HEK293 (cell line): ENCODE data around the gene GRAP2.
A peak's percentile ranks its signal among the peaks of the same experiment; 100 is the strongest.

Experiments used
- CTCF ChIA-PET: fragments of 350-600 bp; formaldehyde crosslinking; extraction: SDS; loops from one replicate; lab custom pipeline; 2021; ENCODE audit warnings: antibody characterized with exemption; lab: Yijun Ruan, JAX
- POLR2A ChIA-PET: fragments of 300-600 bp; formaldehyde crosslinking; extraction: SDS; loops from one replicate; lab custom pipeline; 2020; ENCODE audit warnings: antibody characterized with exemption, inconsistent platforms; lab: Yijun Ruan, JAX
- H3K27ac ChIP-seq: fragments of 200-500 bp; sonication (Bioruptor generic); 2 replicates; pipeline ENCODE4 v1.5.1; 2014; ENCODE audit warnings: low read depth, low read length, control low read depth, inconsistent platforms; ENCODE audit errors: extremely low read depth
- H3K36me3 ChIP-seq, 2 experiments: fragments of 200-500 bp in 1 of 2; sonication (Bioruptor generic) in 1 of 2; 1 replicate in 1 of 2; 2 replicates in 1 of 2; pipeline ENCODE4 v1.5.1; 2014 to 2017; ENCODE audit warnings: inconsistent platforms in 2 of 2, low read length in 2 of 2; ENCODE audit not compliant: control insufficient read depth in 2 of 2, insufficient read depth in 1 of 2
- H3K4me1 ChIP-seq: fragments of 200-500 bp; sonication (Bioruptor generic); 2 replicates; pipeline ENCODE4 v1.5.1; 2014; ENCODE audit warnings: mild to moderate bottlenecking, low read length, inconsistent platforms; ENCODE audit not compliant: control insufficient read depth, insufficient read depth
- H3K4me3 ChIP-seq: 2 replicates; pipeline ENCODE4 v1.5.1; 2011; ENCODE audit warnings: low read depth, mild to moderate bottlenecking, control low read depth, low read length, moderate library complexity
- H3K9me3 ChIP-seq: fragments of 200-500 bp; sonication (Bioruptor generic); 2 replicates; pipeline ENCODE4 v1.5.1; 2014; ENCODE audit warnings: low read depth, low read length, inconsistent platforms; ENCODE audit not compliant: control insufficient read depth, insufficient read depth
- KLF10 ChIP-seq: fragments of 450-650 bp; IDR thresholded peaks from 2 replicates; pipeline ENCODE4 v1.5.1; 2018; ENCODE audit warnings: missing biosample characterization, mild to moderate bottlenecking, missing genetic modification characterization
- MEIS1 ChIP-seq: sonication (generic); formaldehyde crosslinking; IDR thresholded peaks from 2 replicates; pipeline ENCODE4 v1.8.1; 2022; ENCODE audit warnings: missing genetic modification reagents, mild to moderate bottlenecking, borderline replicate concordance
- OSR2 ChIP-seq: fragments of 450-650 bp; formaldehyde crosslinking; IDR thresholded peaks from 2 replicates; pipeline ENCODE4 v1.5.1; 2016; ENCODE audit warnings: missing biosample characterization, missing genetic modification characterization
- PRDM1 ChIP-seq: fragments of 450-650 bp; formaldehyde crosslinking; IDR thresholded peaks from 2 replicates; pipeline ENCODE4; 2016; ENCODE audit warnings: missing biosample characterization, missing genetic modification characterization
- ZBTB20 ChIP-seq: fragments of 450-650 bp; formaldehyde crosslinking; IDR thresholded peaks from 2 replicates; pipeline ENCODE4 v1.5.1; 2016; ENCODE audit warnings: missing biosample characterization, missing genetic modification characterization
- ZNF10 ChIP-seq: fragments of 450-650 bp; formaldehyde crosslinking; IDR thresholded peaks from 2 replicates; pipeline ENCODE4 v1.5.1; 2017; ENCODE audit warnings: missing biosample characterization, missing genetic modification characterization
- ZNF157 ChIP-seq: fragments of 450-650 bp; formaldehyde crosslinking; IDR thresholded peaks from 2 replicates; pipeline ENCODE4 v1.5.1; 2016; ENCODE audit warnings: missing biosample characterization, missing genetic modification characterization
- ZNF211 ChIP-seq: fragments of 450-650 bp; formaldehyde crosslinking; IDR thresholded peaks from 2 replicates; pipeline ENCODE4 v1.5.1; 2016; ENCODE audit warnings: low read depth, missing biosample characterization, missing genetic modification characterization
- ZNF560 ChIP-seq: fragments of 450-650 bp; formaldehyde crosslinking; IDR thresholded peaks from 2 replicates; pipeline ENCODE4 v1.5.1; 2017; ENCODE audit warnings: missing biosample characterization, missing genetic modification characterization, borderline replicate concordance
- TF ChIP-seq, protein P1 (sequence below): fragments of 450-650 bp; IDR thresholded peaks from 2 replicates; pipeline ENCODE4 v1.5.1; 2018; ENCODE audit warnings: missing biosample characterization, mild to moderate bottlenecking, missing genetic modification characterization
- TF ChIP-seq, protein P2 (sequence below): fragments of 450-650 bp; formaldehyde crosslinking; IDR thresholded peaks from 2 replicates; pipeline ENCODE4 v1.5.1; 2016; ENCODE audit warnings: missing biosample characterization, missing genetic modification characterization
- TF ChIP-seq, protein P3 (sequence below): fragments of 450-650 bp; formaldehyde crosslinking; IDR thresholded peaks from 2 replicates; pipeline ENCODE4 v1.5.1; 2017; ENCODE audit warnings: missing biosample characterization, missing genetic modification characterization
- TF ChIP-seq, protein P4 (sequence below): fragments of 450-650 bp; formaldehyde crosslinking; conservative IDR thresholded peaks from 2 replicates; pipeline ENCODE4 v1.5.1; 2016; ENCODE audit warnings: low read depth, missing biosample characterization, missing genetic modification characterization
- TF ChIP-seq, protein P5 (sequence below): fragments of 450-650 bp; formaldehyde crosslinking; IDR thresholded peaks from 2 replicates; pipeline ENCODE4 v1.5.1; 2016; ENCODE audit warnings: missing biosample characterization, missing genetic modification characterization

The GRAP2 gene

DNA sequence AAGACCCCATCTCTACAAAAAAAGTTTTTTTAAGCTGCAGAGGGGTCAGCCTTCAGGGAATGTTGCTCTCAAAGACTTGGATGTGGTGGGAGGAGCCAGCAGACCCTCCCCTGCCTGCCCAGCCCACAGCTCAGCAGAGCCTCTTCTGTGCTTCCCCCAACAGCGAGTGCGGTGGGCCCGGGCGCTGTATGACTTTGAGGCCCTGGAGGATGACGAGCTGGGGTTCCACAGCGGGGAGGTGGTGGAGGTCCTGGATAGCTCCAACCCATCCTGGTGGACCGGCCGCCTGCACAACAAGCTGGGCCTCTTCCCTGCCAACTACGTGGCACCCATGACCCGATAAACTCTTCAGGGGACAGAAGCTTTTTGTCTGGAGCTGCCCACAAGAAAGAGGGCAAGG is 69.9 kb downstream of the GRAP2 start (continued):
- TF ChIP-seq, protein P1, sequence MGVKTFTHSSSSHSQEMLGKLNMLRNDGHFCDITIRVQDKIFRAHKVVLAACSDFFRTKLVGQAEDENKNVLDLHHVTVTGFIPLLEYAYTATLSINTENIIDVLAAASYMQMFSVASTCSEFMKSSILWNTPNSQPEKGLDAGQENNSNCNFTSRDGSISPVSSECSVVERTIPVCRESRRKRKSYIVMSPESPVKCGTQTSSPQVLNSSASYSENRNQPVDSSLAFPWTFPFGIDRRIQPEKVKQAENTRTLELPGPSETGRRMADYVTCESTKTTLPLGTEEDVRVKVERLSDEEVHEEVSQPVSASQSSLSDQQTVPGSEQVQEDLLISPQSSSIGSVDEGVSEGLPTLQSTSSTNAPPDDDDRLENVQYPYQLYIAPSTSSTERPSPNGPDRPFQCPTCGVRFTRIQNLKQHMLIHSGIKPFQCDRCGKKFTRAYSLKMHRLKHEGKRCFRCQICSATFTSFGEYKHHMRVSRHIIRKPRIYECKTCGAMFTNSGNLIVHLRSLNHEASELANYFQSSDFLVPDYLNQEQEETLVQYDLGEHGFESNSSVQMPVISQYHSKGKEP (tag by site-specific recombination): no peak
- TF ChIP-seq, protein P2, sequence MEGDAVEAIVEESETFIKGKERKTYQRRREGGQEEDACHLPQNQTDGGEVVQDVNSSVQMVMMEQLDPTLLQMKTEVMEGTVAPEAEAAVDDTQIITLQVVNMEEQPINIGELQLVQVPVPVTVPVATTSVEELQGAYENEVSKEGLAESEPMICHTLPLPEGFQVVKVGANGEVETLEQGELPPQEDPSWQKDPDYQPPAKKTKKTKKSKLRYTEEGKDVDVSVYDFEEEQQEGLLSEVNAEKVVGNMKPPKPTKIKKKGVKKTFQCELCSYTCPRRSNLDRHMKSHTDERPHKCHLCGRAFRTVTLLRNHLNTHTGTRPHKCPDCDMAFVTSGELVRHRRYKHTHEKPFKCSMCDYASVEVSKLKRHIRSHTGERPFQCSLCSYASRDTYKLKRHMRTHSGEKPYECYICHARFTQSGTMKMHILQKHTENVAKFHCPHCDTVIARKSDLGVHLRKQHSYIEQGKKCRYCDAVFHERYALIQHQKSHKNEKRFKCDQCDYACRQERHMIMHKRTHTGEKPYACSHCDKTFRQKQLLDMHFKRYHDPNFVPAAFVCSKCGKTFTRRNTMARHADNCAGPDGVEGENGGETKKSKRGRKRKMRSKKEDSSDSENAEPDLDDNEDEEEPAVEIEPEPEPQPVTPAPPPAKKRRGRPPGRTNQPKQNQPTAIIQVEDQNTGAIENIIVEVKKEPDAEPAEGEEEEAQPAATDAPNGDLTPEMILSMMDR: no peak
- TF ChIP-seq ZNF560: no peak
- TF ChIP-seq KLF10 (tag by site-specific recombination): no peak
- TF ChIP-seq, protein P3, sequence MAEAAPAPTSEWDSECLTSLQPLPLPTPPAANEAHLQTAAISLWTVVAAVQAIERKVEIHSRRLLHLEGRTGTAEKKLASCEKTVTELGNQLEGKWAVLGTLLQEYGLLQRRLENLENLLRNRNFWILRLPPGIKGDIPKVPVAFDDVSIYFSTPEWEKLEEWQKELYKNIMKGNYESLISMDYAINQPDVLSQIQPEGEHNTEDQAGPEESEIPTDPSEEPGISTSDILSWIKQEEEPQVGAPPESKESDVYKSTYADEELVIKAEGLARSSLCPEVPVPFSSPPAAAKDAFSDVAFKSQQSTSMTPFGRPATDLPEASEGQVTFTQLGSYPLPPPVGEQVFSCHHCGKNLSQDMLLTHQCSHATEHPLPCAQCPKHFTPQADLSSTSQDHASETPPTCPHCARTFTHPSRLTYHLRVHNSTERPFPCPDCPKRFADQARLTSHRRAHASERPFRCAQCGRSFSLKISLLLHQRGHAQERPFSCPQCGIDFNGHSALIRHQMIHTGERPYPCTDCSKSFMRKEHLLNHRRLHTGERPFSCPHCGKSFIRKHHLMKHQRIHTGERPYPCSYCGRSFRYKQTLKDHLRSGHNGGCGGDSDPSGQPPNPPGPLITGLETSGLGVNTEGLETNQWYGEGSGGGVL (tag by site-specific recombination): no peak
- TF ChIP-seq ZNF157: no peak
- TF ChIP-seq, protein P4, sequence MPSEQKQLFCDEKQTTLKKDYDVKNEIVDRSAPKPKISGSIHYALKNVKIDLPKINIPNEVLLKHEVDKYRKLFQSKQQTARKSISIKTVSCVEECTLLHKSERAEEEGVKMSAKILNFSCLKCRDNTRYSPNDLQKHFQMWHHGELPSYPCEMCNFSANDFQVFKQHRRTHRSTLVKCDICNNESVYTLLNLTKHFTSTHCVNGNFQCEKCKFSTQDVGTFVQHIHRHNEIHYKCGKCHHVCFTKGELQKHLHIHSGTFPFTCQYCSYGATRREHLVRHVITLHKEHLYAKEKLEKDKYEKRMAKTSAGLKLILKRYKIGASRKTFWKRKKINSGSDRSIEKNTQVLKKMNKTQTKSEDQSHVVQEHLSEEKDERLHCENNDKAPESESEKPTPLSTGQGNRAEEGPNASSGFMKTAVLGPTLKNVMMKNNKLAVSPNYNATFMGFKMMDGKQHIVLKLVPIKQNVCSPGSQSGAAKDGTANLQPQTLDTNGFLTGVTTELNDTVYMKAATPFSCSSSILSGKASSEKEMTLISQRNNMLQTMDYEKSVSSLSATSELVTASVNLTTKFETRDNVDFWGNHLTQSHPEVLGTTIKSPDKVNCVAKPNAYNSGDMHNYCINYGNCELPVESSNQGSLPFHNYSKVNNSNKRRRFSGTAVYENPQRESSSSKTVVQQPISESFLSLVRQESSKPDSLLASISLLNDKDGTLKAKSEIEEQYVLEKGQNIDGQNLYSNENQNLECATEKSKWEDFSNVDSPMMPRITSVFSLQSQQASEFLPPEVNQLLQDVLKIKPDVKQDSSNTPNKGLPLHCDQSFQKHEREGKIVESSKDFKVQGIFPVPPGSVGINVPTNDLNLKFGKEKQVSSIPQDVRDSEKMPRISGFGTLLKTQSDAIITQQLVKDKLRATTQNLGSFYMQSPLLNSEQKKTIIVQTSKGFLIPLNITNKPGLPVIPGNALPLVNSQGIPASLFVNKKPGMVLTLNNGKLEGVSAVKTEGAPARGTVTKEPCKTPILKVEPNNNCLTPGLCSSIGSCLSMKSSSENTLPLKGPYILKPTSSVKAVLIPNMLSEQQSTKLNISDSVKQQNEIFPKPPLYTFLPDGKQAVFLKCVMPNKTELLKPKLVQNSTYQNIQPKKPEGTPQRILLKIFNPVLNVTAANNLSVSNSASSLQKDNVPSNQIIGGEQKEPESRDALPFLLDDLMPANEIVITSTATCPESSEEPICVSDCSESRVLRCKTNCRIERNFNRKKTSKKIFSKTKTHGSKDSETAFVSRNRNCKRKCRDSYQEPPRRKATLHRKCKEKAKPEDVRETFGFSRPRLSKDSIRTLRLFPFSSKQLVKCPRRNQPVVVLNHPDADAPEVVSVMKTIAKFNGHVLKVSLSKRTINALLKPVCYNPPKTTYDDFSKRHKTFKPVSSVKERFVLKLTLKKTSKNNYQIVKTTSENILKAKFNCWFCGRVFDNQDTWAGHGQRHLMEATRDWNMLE (tag by site-specific recombination): no peak
- no peak for TF ChIP-seq ZBTB20

DNA sequence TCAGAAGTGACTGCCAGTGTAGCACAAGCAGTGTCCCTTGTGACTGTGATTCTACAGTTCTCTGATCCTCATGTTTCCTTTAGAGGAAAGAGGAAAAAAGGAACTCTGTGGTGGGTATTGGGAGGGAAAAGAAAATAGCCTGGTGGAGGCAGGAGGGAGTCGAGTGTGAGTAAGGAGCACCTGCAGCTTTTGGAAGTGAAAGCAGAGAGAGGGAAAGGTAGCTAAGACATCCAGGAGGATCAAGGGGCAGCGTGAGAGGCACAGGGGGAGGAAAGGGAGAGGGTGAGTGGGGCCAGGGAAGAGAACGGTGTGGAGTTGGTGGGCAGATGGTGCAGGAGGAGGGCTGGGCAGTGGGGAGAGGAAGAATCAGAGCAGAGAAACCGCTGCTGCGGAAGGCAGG is 71.8 kb downstream of the GRAP2 start:
- POLR2A ChIA-PET: no interaction called here
- no peak for TF ChIP-seq MEIS1
- TF ChIP-seq ZNF211 (tag by site-specific recombination): no peak
- TF ChIP-seq, protein P3 (tag by site-specific recombination): 0 out of 2 replicates have a peak, but pooled peaks have one; percentile 30
- TF ChIP-seq ZNF10 (tag by site-specific recombination): no peak
- no peak for TF ChIP-seq ZBTB20
- no peak for TF ChIP-seq OSR2 (tag by site-specific recombination)
- TF ChIP-seq, protein P5, sequence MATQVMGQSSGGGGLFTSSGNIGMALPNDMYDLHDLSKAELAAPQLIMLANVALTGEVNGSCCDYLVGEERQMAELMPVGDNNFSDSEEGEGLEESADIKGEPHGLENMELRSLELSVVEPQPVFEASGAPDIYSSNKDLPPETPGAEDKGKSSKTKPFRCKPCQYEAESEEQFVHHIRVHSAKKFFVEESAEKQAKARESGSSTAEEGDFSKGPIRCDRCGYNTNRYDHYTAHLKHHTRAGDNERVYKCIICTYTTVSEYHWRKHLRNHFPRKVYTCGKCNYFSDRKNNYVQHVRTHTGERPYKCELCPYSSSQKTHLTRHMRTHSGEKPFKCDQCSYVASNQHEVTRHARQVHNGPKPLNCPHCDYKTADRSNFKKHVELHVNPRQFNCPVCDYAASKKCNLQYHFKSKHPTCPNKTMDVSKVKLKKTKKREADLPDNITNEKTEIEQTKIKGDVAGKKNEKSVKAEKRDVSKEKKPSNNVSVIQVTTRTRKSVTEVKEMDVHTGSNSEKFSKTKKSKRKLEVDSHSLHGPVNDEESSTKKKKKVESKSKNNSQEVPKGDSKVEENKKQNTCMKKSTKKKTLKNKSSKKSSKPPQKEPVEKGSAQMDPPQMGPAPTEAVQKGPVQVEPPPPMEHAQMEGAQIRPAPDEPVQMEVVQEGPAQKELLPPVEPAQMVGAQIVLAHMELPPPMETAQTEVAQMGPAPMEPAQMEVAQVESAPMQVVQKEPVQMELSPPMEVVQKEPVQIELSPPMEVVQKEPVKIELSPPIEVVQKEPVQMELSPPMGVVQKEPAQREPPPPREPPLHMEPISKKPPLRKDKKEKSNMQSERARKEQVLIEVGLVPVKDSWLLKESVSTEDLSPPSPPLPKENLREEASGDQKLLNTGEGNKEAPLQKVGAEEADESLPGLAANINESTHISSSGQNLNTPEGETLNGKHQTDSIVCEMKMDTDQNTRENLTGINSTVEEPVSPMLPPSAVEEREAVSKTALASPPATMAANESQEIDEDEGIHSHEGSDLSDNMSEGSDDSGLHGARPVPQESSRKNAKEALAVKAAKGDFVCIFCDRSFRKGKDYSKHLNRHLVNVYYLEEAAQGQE (tag by site-specific recombination): no peak
- peak; percentile 73 for TF ChIP-seq PRDM1
- H3K27ac ChIP-seq: no peak overlapping the region
- no peaks in the 10 kb centered on the region for H3K9me3 ChIP-seq
- no peaks in the 10 kb centered on the region for H3K4me1 ChIP-seq
- no peaks in the 10 kb centered on the region for H3K36me3 ChIP-seq
- CTCF ChIA-PET: no interaction called here
- no peak overlapping the region for H3K4me3 ChIP-seq
